ENCODE results near the gene CACNA1G.

- no peak for TF ChIP-seq CTCF (IDR thresholded peaks at IDR 0.05; ENCODE audit: poor library complexity)
- no peak for TF ChIP-seq EZH2 (IDR thresholded peaks at IDR 0.05; ENCODE audit: borderline replicate concordance)
Measured at GRCh38 chr17:50614471-50615051, 54.0 kb downstream of the CACNA1G start.

Data from hepatocyte (in vitro differentiated cells).